IMR-90 (cell line): ENCODE results near the gene ATP5PD. TPM values are rescaled to one million over a fixed set of nuclear protein-coding genes. Genes with fewer than 3 reads are reported as not detected.

ENCODE experiments used
- ATAC-seq: fragments of 200-7000 bp; cut with Tn5 transposase; 2 replicates; pipeline ENCODE4 v1.9.1; 2020; ENCODE audit warnings: low read depth, mild to moderate bottlenecking, moderate library complexity
- BruUV-seq: library from RNA; stranded (reverse); fragments of 400-500 nt; replicated peaks from 2 replicates; lab custom pipeline; 2021; lab: Mats Ljungman, UMichigan
- CTCF ChIA-PET: fragments of 300-600 bp; formaldehyde crosslinking; extraction: SDS; loops from one replicate; lab custom pipeline; 2021; ENCODE audit warnings: antibody characterized with exemption; lab: Yijun Ruan, JAX
- POLR2A ChIA-PET: fragments of 300-600 bp; sonication (Branson Sonifier 250); formaldehyde crosslinking; loops from one replicate; lab custom pipeline; 2022; ENCODE audit warnings: antibody characterized with exemption; ENCODE audit not compliant: unreplicated experiment; lab: Charles Lee
- DNase-seq: peaks from one replicate; pipeline ENCODE4 v3.0.0; 2013
- H2AFZ ChIP-seq: replicated peaks from 2 replicates; pipeline ENCODE3; 2013; ENCODE audit warnings: low read length, mild to moderate bottlenecking; ENCODE audit not compliant: poor library complexity
- H2AK5ac ChIP-seq: 2 replicates; pipeline ENCODE4 v1.6.1; 2013; ENCODE audit warnings: low read depth, low read length, inconsistent platforms
- H2AK9ac ChIP-seq: replicated peaks from 2 replicates; pipeline ENCODE3; 2013; ENCODE audit warnings: mild to moderate bottlenecking, low read depth, low read length, moderate library complexity; ENCODE audit not compliant: poor library complexity
- H2BK120ac ChIP-seq: 2 replicates; pipeline ENCODE4 v1.6.1; 2013; ENCODE audit warnings: low read depth, low read length, inconsistent platforms
- H2BK15ac ChIP-seq: 3 replicates; pipeline ENCODE4 v1.6.1; 2013; ENCODE audit warnings: low read depth, low read length, inconsistent platforms
- H2BK20ac ChIP-seq: 2 replicates; pipeline ENCODE4 v1.6.1; 2013; ENCODE audit warnings: low read depth, mild to moderate bottlenecking, inconsistent platforms, low read length, moderate library complexity
- H2BK5ac ChIP-seq: 2 replicates; pipeline ENCODE4 v1.6.1; 2013; ENCODE audit warnings: mild to moderate bottlenecking, low read depth, low read length, inconsistent platforms; ENCODE audit not compliant: poor library complexity, severe bottlenecking
- H3K14ac ChIP-seq: replicated peaks from 2 replicates; pipeline ENCODE4 v1.6.1; 2013; ENCODE audit warnings: low read depth, low read length, inconsistent platforms
- H3K18ac ChIP-seq: 2 replicates; pipeline ENCODE4 v1.6.1; 2013; ENCODE audit warnings: low read depth, low read length, control low read depth
- H3K23ac ChIP-seq: 2 replicates; pipeline ENCODE4 v1.6.1; 2013; ENCODE audit warnings: low read depth, low read length, inconsistent platforms
- H3K27ac ChIP-seq: 2 replicates; pipeline ENCODE4 v1.5.1; 2013; ENCODE audit warnings: mild to moderate bottlenecking, control low read depth, low read length; ENCODE audit not compliant: insufficient read depth
- H3K27me3 ChIP-seq: 2 replicates; pipeline ENCODE4 v1.6.1; 2013; ENCODE audit warnings: low read length; ENCODE audit not compliant: control insufficient read depth, insufficient read depth
- H3K36me3 ChIP-seq: 2 replicates; pipeline ENCODE4 v1.6.1; 2013; ENCODE audit warnings: low read length, mixed read lengths; ENCODE audit not compliant: control insufficient read depth, insufficient read depth
- H3K4ac ChIP-seq: 2 replicates; pipeline ENCODE4 v1.6.1; 2013; ENCODE audit warnings: low read depth, low read length, inconsistent platforms
- H3K4me1 ChIP-seq: 2 replicates; pipeline ENCODE4 v1.6.1; 2013; ENCODE audit warnings: low read length, mixed read lengths; ENCODE audit not compliant: control insufficient read depth, insufficient read depth
- H3K4me2 ChIP-seq: 2 replicates; pipeline ENCODE4 v1.6.1; 2013; ENCODE audit warnings: low read depth, mild to moderate bottlenecking, control low read depth, low read length, moderate library complexity
- H3K4me3 ChIP-seq: 2 replicates; pipeline ENCODE4 v1.5.1; 2013; ENCODE audit warnings: low read depth, mild to moderate bottlenecking, control low read depth, low read length, moderate library complexity; ENCODE audit not compliant: insufficient read depth
- H3K56ac ChIP-seq: 2 replicates; pipeline ENCODE4 v1.6.1; 2013; ENCODE audit warnings: low read length, inconsistent platforms; ENCODE audit not compliant: insufficient read depth; ENCODE audit errors: extremely low read depth
- H3K79me1 ChIP-seq, 2 experiments: 2 replicates each; pipeline ENCODE4 v1.6.1; 2013; ENCODE audit warnings: low read length in 2 of 2, inconsistent platforms in 1 of 2, low read depth in 1 of 2
- H3K9ac ChIP-seq: 2 replicates; pipeline ENCODE4 v1.6.1; 2013; ENCODE audit warnings: low read depth, low read length, control low read depth
- H3K9me1 ChIP-seq: 2 replicates; pipeline ENCODE4 v1.6.1; 2013; ENCODE audit warnings: low read length, inconsistent platforms; ENCODE audit not compliant: insufficient read depth
- H3K9me3 ChIP-seq: 2 replicates; pipeline ENCODE4 v1.6.1; 2013; ENCODE audit warnings: low read length; ENCODE audit not compliant: control insufficient read depth, insufficient read depth
- H4K20me1 ChIP-seq: 2 replicates; pipeline ENCODE4 v1.6.1; 2013; ENCODE audit warnings: low read length, inconsistent platforms; ENCODE audit not compliant: insufficient read depth
- H4K5ac ChIP-seq: 2 replicates; pipeline ENCODE4 v1.6.1; 2013; ENCODE audit warnings: mild to moderate bottlenecking, low read depth, low read length, control low read depth
- H4K8ac ChIP-seq, 2 experiments: 2 replicates each; pipeline ENCODE4 v1.6.1; 2013; ENCODE audit warnings: low read depth in 2 of 2, low read length in 2 of 2, control low read depth in 1 of 2, inconsistent platforms in 1 of 2
- H4K91ac ChIP-seq: 2 replicates; pipeline ENCODE4 v1.6.1; 2013; ENCODE audit warnings: low read depth, low read length, inconsistent platforms; ENCODE audit not compliant: insufficient read depth
- BHLHE40 ChIP-seq: fragments of 150-350 bp; IDR thresholded peaks from 2 replicates; pipeline ENCODE4 v1.6.1; 2016; ENCODE audit warnings: mild to moderate bottlenecking, low read depth, low read length
- CEBPB ChIP-seq: IDR thresholded peaks from 2 replicates; pipeline ENCODE4 v1.6.1; 2012; ENCODE audit warnings: low read depth, low read length, improper control_type of control experiment
- CHD1 ChIP-seq: IDR thresholded peaks from 2 replicates; pipeline ENCODE4 v1.6.1; 2012; ENCODE audit warnings: low read depth, low read length, improper control_type of control experiment
- POLR2A ChIP-seq: IDR thresholded peaks from 2 replicates; pipeline ENCODE4 v1.6.1; 2012; ENCODE audit warnings: mild to moderate bottlenecking, low read depth, low read length
- WGBS, 2 experiments: methylation state at CpG; one replicate each; pipeline versions ENCODE4 v1.1.5 to v1.1.7; 2013; ENCODE audit warnings: missing lambda C conversion rate in 2 of 2; ENCODE audit not compliant: insufficient read length in 1 of 2; ENCODE audit errors: extremely low coverage in 2 of 2; 5-methylcytosine and 5-hydroxymethylcytosine counted together
- dilution Hi-C: fragments of 300-500 bp; cut with HindIII; formaldehyde crosslinking; loops from one replicate; pipeline ENCODE4 v1.14.3; 2018; ENCODE audit warnings: low sequenced_read_pairs; ENCODE audit not compliant: unreplicated experiment
- in situ Hi-C: fragments of 300-500 bp; cut with MboI; formaldehyde crosslinking; loops from 3 replicates; pipeline ENCODE4 v1.14.3; 2019; ENCODE audit warnings: low sequenced_read_pairs, inconsistent platforms, mixed read lengths
- intact Hi-C: fragments of 100-400 bp; cut with micrococcal nuclease; formaldehyde crosslinking; loops from 2 replicates; pipeline ENCODE4 v1.10.0; 2022
- polyA plus RNA-seq, 3 experiments: library from polyadenylated mRNA; depleted of rRNA; stranded (reverse); fragments of >200 nt; gene quantifications; 2 replicates each; pipeline ENCODE4 v1.2.3, GENCODE V29; 2012; ENCODE audit warnings: low replicate concordance in 1 of 3
- total RNA-seq: library from RNA; depleted of rRNA; stranded (reverse); fragments of >200 nt; gene quantifications from 2 replicates; pipeline ENCODE4 v1.2.3, GENCODE V29; 2012
- TF ChIP-seq, protein P1 (sequence below): fragments of 150-350 bp; IDR thresholded peaks from 2 replicates; pipeline ENCODE4 v1.6.1; 2017; ENCODE audit warnings: mild to moderate bottlenecking, antibody characterized with exemption, low read length, low read depth

Gene ATP5PD
- total and polyA plus RNA-seq, 2 of the 4 experiments (the other 2 are of a cell fraction): 373 to 425 TPM

GRCh38 chr17:74994440-74994839 is 52.3 kb downstream of the ATP5PD start:
- Histone ChIP-seq H3K4me2 (peak overlapping the region; percentile 3; the same call in 1 of the 2 replicates), H3K4ac (no peak overlapping the region), H3K4me1 (peaks cover 10% of the 10 kb centered on the region), H2BK15ac (0 out of 3 replicates have a peak overlapping the region, but pooled peaks have one; percentile 17), H3K27me3 (no peaks in the 10 kb centered on the region), H3K23ac (0 out of 2 replicates have a peak overlapping the region, but pooled peaks have one; percentile 41), H4K20me1 (peaks cover 20% of the 10 kb centered on the region), H3K56ac (no peak overlapping the region), H3K36me3 (peaks cover 8% of the 10 kb centered on the region; the same call in 1 of the 2 replicates), H3K79me1 (peaks cover 13 to 82% of the 10 kb centered on the region in 2 experiments), H4K91ac (no peak overlapping the region), H2BK5ac (peak overlapping the region; percentile 44), H3K9ac (no peak overlapping the region), H2BK20ac (no peak overlapping the region; the same call in 1 of the 2 replicates), H2BK120ac (peak overlapping the region; percentile 13; the same call in 1 of the 2 replicates), H3K27ac (0 out of 2 replicates have a peak overlapping the region, but pooled peaks have one; percentile 15), H3K9me1 (peaks cover 17% of the 10 kb centered on the region; the same call in 1 of the 2 replicates), H2AK5ac (0 out of 2 replicates have a peak overlapping the region, but pooled peaks have one; percentile 12), H2AK9ac (no peak overlapping the region), H3K4me3 (no peak overlapping the region), H2AFZ (no peak overlapping the region), H3K14ac (peak overlapping the region; percentile 26; the same call in 1 of the 2 replicates), H4K5ac (peak overlapping the region; percentile 27; the same call in 1 of the 2 replicates), H3K9me3 (no peaks in the 10 kb centered on the region), H3K18ac (peak overlapping the region; percentile 6; the same call in 1 of the 2 replicates), H4K8ac (peak overlapping the region in 1 of 2 experiments; percentile 24; a peak in 1 of 4 replicates)
- WGBS, 2 experiments: no CpG with 5 or more reads among the region's 7 CpGs
- no peak for TF ChIP-seq BHLHE40
- peak; percentile 93 for TF ChIP-seq CEBPB
- no peak for TF ChIP-seq CHD1
- TF ChIP-seq, protein P1, sequence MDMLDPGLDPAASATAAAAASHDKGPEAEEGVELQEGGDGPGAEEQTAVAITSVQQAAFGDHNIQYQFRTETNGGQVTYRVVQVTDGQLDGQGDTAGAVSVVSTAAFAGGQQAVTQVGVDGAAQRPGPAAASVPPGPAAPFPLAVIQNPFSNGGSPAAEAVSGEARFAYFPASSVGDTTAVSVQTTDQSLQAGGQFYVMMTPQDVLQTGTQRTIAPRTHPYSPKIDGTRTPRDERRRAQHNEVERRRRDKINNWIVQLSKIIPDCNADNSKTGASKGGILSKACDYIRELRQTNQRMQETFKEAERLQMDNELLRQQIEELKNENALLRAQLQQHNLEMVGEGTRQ: no peak
- TF ChIP-seq POLR2A: no peak
- DNase-seq (peak; percentile 70), ATAC-seq (peak; percentile 70)
- dilution Hi-C loops: no loop called here
- POLR2A ChIA-PET: interaction anchor here (0.7 kb wide), 1 partner anchor 14 kb away, joined by 3 read pairs; no protein-coding TSS in a partner anchor
- in situ Hi-C loops: no loop called here
- no TSS peak for BruUV-seq
- CTCF ChIA-PET: interaction anchor here (0.6 kb wide), 1 partner anchor 65 kb away, joined by 3 read pairs; no protein-coding TSS in a partner anchor
- intact Hi-C loops: no loop called here
